Loucy (cell line): ENCODE measurements around the gene SYNE1.

Experiments used
- H2AFZ ChIP-seq: fragments of 200-600 bp; sonication (generic); 2 replicates; pipeline ENCODE4 v1.6.0; 2016; ENCODE audit warnings: antibody characterized with exemption, mild to moderate bottlenecking, low read length, moderate library complexity
- H3F3A ChIP-seq: fragments of 200-600 bp; 2 replicates; pipeline ENCODE4 v1.6.0; 2016; ENCODE audit warnings: antibody characterized with exemption, low read depth, mild to moderate bottlenecking
- H3K27me3 ChIP-seq: fragments of 200-600 bp; sonication (generic); 2 replicates; pipeline ENCODE4 v1.6.1; 2014; ENCODE audit warnings: low read length, mild to moderate bottlenecking; ENCODE audit not compliant: insufficient read depth, poor library complexity, severe bottlenecking
- H3K36me3 ChIP-seq: fragments of 200-600 bp; sonication (generic); 2 replicates; pipeline ENCODE4 v1.6.1; 2016; ENCODE audit warnings: low read length; ENCODE audit not compliant: insufficient read depth
- H3K4me1 ChIP-seq: fragments of 200-600 bp; sonication (generic); 2 replicates; pipeline ENCODE4 v1.5.1; 2014; ENCODE audit warnings: low read length, mild to moderate bottlenecking; ENCODE audit not compliant: insufficient read depth, poor library complexity, severe bottlenecking
- H3K4me2 ChIP-seq: fragments of 200-600 bp; sonication (generic); 2 replicates; pipeline ENCODE4 v1.6.0; 2014; ENCODE audit warnings: antibody characterized with exemption, low read length, low read depth, mild to moderate bottlenecking; ENCODE audit not compliant: poor library complexity, severe bottlenecking
- H3K4me3 ChIP-seq: fragments of 200-600 bp; sonication (generic); 2 replicates; pipeline ENCODE4 v1.5.1; 2014; ENCODE audit warnings: low read length, mild to moderate bottlenecking, mixed read lengths; ENCODE audit not compliant: poor library complexity, severe bottlenecking
- H3K79me2 ChIP-seq: fragments of 200-600 bp; sonication (generic); 2 replicates; pipeline ENCODE4 v1.6.1; 2014; ENCODE audit warnings: low read length; ENCODE audit not compliant: insufficient read depth
- H3K9ac ChIP-seq: fragments of 200-600 bp; sonication (generic); 2 replicates; pipeline ENCODE4 v1.6.0; 2014; ENCODE audit warnings: mild to moderate bottlenecking, low read depth, low read length, moderate library complexity; ENCODE audit not compliant: poor library complexity, severe bottlenecking
- H3K9me2 ChIP-seq: fragments of 200-600 bp; sonication (generic); replicated peaks from 2 replicates; pipeline ENCODE4 v1.6.1; 2016; ENCODE audit warnings: low read depth, low read length, mixed read lengths
- H3K9me3 ChIP-seq: fragments of 200-600 bp; sonication (generic); 2 replicates; pipeline ENCODE4 v1.6.1; 2014; ENCODE audit warnings: mild to moderate bottlenecking, antibody characterized with exemption, low read length, low read depth; ENCODE audit not compliant: insufficient read depth
- H4K20me1 ChIP-seq: fragments of 200-600 bp; sonication (generic); 2 replicates; pipeline ENCODE4 v1.6.0; 2014; ENCODE audit warnings: antibody characterized with exemption, low read length, mild to moderate bottlenecking; ENCODE audit not compliant: insufficient read depth, poor library complexity, severe bottlenecking
- EZH2phosphoT487 ChIP-seq: fragments of 200-600 bp; IDR thresholded peaks from 2 replicates; pipeline ENCODE4 v1.6.1; 2018; ENCODE audit warnings: antibody characterized with exemption, mild to moderate bottlenecking, moderate library complexity, borderline replicate concordance
- TF ChIP-seq, protein P1 (sequence below): fragments of 200-600 bp; sonication (generic); conservative IDR thresholded peaks from 2 replicates; pipeline ENCODE4 v1.5.1; 2014; ENCODE audit warnings: mild to moderate bottlenecking, antibody characterized with exemption, low read length

Gene SYNE1

DNA sequence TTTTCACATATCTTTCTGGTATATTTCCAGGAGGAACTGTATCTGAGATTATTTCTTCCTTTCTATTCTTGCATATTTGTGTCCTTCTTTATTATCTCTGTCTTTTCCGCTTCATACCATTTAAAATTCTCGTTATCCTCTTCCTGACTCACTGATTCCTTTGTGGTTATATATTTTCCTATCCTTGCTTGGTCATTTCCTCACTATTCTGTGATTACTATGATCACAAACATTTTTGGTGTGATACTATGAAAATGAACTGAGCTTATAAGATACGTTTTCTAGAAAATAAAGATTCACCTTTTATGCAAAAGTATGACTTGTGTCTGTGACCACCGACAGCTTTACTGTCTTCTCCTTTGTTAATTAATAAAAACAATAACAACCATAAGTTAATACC, 34.0 kb upstream of the SYNE1 start:
- TF ChIP-seq, protein P1, sequence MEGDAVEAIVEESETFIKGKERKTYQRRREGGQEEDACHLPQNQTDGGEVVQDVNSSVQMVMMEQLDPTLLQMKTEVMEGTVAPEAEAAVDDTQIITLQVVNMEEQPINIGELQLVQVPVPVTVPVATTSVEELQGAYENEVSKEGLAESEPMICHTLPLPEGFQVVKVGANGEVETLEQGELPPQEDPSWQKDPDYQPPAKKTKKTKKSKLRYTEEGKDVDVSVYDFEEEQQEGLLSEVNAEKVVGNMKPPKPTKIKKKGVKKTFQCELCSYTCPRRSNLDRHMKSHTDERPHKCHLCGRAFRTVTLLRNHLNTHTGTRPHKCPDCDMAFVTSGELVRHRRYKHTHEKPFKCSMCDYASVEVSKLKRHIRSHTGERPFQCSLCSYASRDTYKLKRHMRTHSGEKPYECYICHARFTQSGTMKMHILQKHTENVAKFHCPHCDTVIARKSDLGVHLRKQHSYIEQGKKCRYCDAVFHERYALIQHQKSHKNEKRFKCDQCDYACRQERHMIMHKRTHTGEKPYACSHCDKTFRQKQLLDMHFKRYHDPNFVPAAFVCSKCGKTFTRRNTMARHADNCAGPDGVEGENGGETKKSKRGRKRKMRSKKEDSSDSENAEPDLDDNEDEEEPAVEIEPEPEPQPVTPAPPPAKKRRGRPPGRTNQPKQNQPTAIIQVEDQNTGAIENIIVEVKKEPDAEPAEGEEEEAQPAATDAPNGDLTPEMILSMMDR = no peak
- TF ChIP-seq EZH2phosphoT487 = no peak
- H3K9ac ChIP-seq = no peak overlapping the region
- no peaks in the 10 kb centered on the region for H3K36me3 ChIP-seq
- no peaks in the 10 kb centered on the region for H3K9me3 ChIP-seq
- H3K27me3 ChIP-seq = no peaks in the 10 kb centered on the region
- no peaks in the 10 kb centered on the region for H3K9me2 ChIP-seq
- no peaks in the 10 kb centered on the region for H4K20me1 ChIP-seq
- H3K79me2 ChIP-seq = no peaks in the 10 kb centered on the region
- H3K4me3 ChIP-seq = no peak overlapping the region
- no peaks in the 10 kb centered on the region for H3K4me1 ChIP-seq
- H3K4me2 ChIP-seq = no peak overlapping the region
- no peaks in the 10 kb centered on the region for H3F3A ChIP-seq
- H2AFZ ChIP-seq = no peak overlapping the region

DNA sequence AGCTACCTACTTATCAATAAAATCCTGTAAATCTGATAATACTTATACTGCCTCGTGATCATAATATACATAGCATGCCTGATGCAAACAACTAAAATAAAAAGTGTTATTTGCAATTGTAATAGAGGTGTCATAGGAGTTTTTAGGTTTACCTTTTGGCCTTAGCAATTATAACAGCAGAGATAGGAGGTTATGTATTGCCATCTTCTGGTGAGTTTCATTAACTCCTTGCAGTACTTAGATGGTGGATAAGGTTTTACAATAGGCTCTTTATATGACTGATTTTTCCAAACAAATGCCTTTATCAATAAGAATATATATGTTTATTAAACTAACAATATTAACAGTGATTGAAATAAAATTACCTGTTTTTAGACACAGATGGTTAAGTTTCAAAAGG, 32.7 kb upstream of the SYNE1 start:
- Histone ChIP-seq H3K4me2 (no peak overlapping the region), H3K9ac (no peak overlapping the region), H2AFZ (no peak overlapping the region), H4K20me1 (no peaks in the 10 kb centered on the region), H3K9me3 (no peaks in the 10 kb centered on the region), H3K4me1 (no peaks in the 10 kb centered on the region), H3K4me3 (no peak overlapping the region), H3K36me3 (no peaks in the 10 kb centered on the region), H3K79me2 (no peaks in the 10 kb centered on the region), H3F3A (no peaks in the 10 kb centered on the region), H3K27me3 (no peaks in the 10 kb centered on the region), H3K9me2 (no peaks in the 10 kb centered on the region)
- TF ChIP-seq, protein P1 = peak; percentile 43
- TF ChIP-seq EZH2phosphoT487 = no peak

DNA sequence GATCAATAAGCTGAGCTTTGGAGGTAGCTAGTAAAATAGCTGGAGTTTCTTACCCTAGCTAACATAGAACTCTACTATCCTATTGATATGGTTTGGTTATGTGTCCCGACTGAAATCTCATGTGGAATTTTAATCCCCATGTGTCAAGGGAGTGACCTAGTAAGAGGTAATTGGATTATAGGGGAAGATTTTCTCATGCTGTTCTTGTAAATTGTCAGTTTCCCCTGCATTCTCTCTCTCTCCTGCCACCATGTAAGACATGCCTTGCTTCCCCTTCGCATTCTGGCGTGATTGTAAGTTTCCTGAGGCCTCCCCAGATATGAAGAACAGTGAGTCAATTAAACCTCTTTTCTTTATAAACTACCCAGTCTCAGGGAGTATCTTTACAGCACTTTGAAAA, 24.6 kb upstream of the SYNE1 start:
- Histone ChIP-seq H3K79me2 (no peaks in the 10 kb centered on the region), H2AFZ (no peak overlapping the region), H3K4me2 (no peak overlapping the region), H3K9me2 (no peaks in the 10 kb centered on the region), H3K4me1 (no peaks in the 10 kb centered on the region), H4K20me1 (no peaks in the 10 kb centered on the region), H3K36me3 (no peaks in the 10 kb centered on the region), H3K27me3 (no peaks in the 10 kb centered on the region), H3F3A (no peaks in the 10 kb centered on the region), H3K9me3 (no peaks in the 10 kb centered on the region), H3K9ac (no peak overlapping the region), H3K4me3 (no peak overlapping the region)
- TF ChIP-seq EZH2phosphoT487 = no peak

DNA sequence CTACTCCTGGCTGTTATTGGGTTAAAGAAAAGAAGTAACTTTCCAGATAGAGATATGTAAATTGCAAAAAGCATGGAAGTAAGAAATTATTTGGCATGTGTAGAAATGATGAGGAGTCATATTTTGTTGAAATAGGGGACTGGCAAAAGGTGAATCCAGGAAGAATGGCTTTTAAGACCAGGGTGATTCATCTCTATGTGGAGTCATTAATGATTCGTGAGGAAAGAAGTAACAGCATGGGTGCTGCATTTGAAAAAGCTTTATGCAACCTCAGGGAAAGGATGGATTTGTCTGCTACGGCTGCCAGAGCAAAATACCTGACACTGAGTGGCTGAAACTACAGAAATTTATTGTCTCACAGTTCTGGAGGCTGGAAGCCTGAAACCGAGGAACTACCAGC, 14.8 kb upstream of the SYNE1 start:
- H3K9me3 ChIP-seq = 0 out of 2 replicates have a peak, but pooled peaks cover 3% of the 10 kb centered on the region

More for the DNA sequence above, 14.8 kb upstream of the SYNE1 start:
- Histone ChIP-seq H4K20me1 (no peaks in the 10 kb centered on the region), H3K4me1 (no peaks in the 10 kb centered on the region), H3K36me3 (no peaks in the 10 kb centered on the region), H3F3A (no peaks in the 10 kb centered on the region), H3K9ac (no peak overlapping the region), H3K79me2 (no peaks in the 10 kb centered on the region), H3K9me2 (no peaks in the 10 kb centered on the region), H2AFZ (no peak overlapping the region), H3K27me3 (no peaks in the 10 kb centered on the region), H3K4me3 (no peak overlapping the region), H3K4me2 (no peak overlapping the region)
- TF ChIP-seq EZH2phosphoT487 = no peak
- TF ChIP-seq, protein P1 = no peak
